Inferior parietal cortex (tissue), 1 donor: ENCODE measurements around the gene ARHGAP6.

ENCODE experiments used
- DNase-seq: peaks from one replicate; pipeline ENCODE4 v3.0.0-alpha.2; 2016; ENCODE audit errors: extremely low spot score

ARHGAP6 gene, protein sequence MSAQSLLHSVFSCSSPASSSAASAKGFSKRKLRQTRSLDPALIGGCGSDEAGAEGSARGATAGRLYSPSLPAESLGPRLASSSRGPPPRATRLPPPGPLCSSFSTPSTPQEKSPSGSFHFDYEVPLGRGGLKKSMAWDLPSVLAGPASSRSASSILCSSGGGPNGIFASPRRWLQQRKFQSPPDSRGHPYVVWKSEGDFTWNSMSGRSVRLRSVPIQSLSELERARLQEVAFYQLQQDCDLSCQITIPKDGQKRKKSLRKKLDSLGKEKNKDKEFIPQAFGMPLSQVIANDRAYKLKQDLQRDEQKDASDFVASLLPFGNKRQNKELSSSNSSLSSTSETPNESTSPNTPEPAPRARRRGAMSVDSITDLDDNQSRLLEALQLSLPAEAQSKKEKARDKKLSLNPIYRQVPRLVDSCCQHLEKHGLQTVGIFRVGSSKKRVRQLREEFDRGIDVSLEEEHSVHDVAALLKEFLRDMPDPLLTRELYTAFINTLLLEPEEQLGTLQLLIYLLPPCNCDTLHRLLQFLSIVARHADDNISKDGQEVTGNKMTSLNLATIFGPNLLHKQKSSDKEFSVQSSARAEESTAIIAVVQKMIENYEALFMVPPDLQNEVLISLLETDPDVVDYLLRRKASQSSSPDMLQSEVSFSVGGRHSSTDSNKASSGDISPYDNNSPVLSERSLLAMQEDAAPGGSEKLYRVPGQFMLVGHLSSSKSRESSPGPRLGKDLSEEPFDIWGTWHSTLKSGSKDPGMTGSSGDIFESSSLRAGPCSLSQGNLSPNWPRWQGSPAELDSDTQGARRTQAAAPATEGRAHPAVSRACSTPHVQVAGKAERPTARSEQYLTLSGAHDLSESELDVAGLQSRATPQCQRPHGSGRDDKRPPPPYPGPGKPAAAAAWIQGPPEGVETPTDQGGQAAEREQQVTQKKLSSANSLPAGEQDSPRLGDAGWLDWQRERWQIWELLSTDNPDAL (N-terminal part only)

DNA sequence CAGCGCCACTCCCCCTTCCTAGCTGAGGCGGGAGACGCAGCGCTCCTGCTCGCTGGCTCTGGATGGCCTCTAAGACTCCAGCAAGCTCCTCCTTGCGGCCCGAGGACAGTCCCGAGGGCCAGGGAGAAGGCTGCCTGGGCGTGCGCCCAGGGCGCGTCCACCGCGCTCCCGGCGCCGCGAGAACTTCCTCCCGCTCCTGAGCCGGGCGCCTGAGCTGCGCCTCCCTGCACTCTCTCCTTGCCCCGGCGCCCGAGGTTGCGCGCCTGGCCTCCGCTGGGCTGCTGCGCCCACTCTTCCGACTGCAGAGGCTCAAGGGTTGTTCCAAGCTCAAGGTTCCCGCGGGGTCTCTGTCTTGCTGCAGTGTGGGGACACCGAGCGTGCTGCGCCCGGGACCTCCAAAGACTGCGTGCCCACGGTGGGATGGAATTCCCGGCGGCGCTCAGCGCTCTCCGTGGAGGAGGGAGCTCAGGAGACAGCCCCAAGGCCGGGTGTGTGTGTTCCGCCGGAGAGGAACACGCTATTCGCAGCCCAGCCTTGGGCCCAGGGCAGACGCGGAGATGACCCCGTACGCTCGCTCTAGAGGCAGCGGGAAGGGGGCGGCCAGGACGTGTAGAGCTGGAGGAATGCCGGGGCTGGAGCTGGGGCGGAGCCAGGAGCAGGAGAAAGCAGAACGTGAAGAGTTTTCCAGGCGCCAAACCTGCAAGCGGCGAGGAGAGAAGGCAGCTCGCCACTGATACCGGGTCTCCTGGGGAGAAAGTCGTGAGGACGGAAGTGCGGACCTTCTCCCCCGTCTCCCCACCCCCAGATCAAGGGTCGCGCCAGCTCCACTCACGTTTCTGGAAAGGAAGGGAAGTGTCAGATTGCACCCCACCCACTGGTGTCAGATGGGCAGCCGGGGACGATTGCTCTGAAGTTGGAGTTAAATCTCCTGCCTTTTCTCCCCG is at the start of gene ARHGAP6:
Gene ARHGAP6 (minus strand): TSS at position 753 of the 944 bp plus-strand sequence. CDS start 1,092 bp downstream, outside the sequence.
- DNase-seq = no peak

DNA sequence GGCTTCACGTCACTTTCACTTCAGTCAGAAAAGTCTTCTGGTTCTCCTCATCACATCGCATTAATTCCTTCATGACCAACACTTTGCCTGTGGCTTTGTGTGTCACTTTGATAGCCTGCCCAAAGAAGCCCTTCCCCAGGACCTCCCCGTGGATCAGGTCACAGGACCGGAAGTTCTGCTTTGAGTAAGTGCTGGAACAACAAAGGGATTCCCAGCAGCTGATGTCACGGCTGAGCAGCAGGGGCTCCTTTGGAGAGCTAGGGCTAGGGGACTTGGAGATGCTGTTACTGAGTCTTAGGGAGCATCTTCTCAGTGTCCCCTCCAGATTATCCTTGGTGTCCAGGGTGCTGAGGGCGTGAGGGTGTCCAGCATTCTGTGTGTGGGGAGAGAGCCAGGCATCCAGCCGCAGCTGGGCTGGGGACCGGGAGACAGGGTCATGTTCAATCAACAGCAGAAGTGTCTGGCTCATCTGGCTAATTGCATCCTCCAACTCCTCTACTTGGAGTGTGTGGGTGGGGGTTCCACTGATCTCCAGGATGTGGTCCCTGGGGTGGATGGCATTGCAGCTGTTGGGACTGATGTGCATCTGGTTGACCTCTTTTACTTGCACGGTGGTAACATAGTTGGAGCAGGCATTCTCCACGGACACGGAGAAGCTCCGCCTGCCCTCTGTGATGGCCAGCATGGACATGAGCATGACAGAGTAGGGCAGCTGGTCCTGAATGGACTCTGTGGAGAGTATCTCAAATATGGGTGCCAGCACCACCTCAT is 39.2 kb upstream of the ARHGAP6 start:
- DNase-seq = no peak

DNA sequence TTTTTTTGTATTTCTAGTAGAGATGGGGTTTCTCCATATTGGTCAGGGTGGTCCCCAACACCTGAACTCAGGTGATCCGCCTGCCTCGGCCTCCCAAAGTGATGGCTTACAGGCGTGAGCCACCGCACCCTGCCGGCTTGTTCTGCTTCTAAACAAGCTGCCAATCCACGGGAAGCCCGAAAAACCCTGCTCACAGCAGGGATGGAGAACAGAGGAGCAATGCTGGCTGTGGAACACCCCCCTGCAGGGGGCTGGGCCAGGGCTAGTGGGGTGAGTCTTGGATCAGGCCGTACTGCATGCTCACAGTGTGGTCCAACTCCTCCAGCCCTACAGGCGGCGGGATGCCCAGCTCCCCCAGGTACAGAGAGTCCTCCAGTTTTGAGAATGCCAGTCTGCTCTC is 38.1 kb upstream of the ARHGAP6 start:
- no peak for DNase-seq

DNA sequence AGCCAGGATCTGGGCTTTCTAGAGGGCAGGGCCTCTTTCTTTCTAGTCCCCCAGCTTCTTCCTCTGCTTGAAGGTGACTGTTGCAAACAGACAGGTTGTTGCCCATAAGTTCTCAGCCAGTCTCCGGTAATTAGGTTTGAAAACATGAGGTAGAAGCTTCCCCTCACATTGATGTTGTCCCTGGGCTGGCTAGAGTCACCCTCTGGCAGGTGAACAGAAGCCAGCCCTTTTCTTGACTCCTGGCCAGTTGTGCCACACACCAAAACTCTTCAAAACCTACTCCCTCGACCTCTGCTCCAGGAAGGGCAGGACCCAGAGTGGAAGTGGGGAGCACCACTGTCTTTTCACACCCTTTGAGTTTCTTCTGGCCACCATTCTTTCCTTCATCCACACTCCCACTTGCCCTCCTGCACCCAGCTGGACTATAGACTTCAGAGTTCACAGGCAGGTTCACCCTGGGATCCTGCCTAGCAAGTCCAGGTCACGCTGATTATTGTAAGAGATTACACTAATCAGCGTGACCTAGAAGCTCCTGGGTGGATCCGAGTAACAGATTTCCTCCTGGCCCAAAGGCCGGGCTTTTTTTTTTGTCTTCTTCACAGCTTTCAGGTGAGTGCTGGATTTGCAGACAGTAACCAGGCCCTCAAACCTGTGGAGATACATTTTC is 37.4 kb upstream of the ARHGAP6 start:
- no peak for DNase-seq

DNA sequence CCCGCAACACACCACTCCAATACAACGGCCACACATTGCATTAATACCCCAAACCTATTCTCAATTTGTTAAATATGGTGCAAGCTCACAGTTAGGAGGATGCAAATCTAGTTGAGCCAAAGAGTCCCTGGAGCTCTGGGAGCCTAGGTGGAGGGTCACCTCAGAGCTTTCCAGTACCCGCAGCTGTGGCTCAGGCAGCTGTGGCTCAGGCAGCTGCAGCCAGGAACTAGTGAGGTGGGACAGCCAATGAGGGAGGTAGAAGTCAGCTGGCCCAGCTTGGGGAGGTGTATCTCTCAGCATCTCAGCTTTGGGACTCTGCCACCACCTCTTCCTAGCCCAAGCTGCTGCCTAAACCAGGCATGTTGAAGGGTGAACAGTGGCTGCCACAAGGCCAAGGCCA is 36.7 kb upstream of the ARHGAP6 start:
- DNase-seq = no peak

DNA sequence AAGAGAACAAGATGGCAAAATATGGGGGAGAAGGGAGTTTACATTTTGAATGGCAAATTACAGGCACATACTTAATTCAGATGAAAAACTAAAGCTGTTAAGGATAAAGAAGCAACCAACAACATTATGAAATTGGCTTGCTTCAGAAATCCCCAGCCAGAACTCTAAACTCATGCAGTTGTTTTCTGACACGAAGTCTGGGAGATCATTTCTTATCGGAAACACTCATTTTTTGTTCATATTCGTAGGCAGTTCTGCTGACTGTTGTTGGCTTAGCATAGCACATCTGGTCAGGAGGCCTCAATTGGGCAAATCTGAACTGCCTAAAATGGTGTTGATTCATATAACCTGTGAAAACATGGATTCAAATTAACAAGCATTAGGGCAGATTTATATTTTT is 33.0 kb upstream of the ARHGAP6 start:
- DNase-seq = no peak

DNA sequence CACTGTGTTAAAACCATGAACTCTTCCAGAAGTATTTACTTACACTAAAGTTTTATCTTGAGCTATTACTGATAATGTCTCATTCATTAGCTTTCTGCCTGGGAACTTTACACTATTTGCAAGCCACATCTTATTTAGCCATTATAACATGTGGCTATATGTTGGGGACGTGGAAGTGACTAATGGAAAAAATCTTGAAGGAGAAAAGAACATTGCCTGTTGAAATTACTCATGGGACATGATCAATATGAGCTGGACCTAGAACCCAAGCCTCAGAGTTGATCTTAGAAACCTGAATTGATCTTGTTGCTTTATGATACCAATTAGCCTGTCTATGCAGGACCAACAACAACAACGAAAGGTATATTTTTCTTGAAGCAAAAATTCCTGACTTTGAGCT is 22.5 kb upstream of the ARHGAP6 start:
- DNase-seq = no peak

DNA sequence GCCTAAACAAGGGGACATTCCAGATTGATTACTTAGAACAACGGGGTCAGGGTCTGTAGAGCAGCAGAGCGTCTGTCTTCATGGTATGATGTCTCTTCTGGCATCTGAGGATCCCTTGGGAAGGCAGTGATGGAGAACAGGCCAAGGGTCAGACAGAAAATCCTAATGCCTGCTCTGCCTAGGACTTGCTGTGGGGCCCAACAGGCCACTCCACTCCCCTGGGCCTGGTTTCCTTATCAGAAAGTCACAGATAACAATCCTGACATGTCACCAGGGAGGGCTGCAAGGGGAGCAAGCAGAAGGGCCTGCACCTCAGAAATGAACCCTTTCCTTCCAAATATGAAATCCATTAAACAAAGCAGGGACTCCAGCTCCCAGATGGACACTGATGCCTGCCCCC is 21.4 kb upstream of the ARHGAP6 start:
- DNase-seq = no peak

DNA sequence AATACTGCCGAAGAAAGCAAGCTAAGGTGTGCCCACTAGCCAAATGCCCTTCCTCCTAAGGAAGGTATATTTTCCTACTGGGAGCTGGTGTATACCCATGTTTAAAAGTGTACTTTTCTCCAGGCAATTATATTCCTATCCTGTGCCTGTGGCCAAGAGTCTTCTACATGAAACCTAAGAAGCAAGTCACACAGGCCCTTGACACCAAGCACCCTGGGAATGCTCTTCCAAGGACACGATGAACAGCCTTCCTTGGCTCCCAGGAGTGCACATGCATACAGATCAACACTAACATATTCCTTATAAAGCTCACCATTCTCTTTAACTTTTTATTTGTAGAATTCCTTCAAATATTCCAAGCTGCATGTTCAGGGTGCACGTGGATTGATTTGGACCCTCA is 17.3 kb upstream of the ARHGAP6 start:
- no peak for DNase-seq

DNA sequence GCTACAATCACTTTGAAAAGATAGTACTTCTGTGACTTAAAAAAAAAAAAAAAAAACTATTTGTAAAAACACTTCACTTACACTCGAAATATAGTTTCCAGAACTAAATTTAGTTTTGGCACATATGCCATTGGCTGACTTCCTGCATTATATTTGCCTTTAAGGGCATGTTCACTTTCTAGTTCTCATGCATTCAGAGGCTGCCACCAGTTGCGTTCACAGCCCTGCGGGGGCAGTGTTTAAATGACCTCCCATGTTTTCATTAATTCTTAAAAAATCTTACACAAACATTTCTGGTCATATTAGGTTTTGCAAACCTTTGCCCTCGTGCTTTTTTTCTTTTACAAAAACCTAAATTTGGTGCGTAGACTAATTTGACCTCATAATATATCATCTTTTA is 12.4 kb upstream of the ARHGAP6 start:
- no peak for DNase-seq

DNA sequence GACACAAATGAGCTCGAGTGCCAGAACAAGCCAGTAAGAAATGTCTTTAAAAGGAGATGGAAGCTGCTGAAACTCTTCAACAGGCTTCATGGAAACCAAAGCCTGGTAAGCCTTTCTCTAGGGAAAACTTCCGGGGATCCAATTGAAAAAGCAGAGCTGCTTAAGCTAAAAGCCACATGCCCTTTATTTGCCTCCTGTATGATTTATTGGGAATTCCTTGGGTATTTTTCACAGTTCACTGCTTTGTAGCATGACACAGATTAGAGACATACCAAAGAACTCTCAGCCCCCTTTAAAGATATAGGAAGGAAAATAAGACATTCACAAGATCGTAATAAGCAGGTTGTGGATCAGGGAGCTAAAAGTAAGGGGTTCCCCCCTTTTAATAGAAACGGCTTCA is 6.5 kb upstream of the ARHGAP6 start:
- no peak for DNase-seq

DNA sequence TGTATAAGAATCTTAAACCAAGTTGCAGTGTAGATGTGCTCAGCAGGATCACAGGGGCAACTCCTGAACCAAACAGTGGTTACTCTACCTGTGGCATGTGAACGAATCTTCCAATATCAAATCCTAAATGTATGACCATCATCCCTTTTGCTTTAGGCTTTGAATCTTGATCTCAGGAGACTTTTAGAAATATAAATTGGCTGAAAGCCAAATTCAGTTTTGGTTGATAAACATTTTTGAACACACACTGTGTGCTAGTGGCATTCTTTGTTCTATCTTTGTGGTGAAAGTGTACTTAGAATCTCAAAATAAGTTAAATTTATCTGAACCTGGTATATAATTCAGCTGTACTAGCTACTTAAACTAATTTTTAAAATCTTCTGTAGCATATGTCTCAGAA is 4.6 kb upstream of the ARHGAP6 start:
- DNase-seq = no peak

DNA sequence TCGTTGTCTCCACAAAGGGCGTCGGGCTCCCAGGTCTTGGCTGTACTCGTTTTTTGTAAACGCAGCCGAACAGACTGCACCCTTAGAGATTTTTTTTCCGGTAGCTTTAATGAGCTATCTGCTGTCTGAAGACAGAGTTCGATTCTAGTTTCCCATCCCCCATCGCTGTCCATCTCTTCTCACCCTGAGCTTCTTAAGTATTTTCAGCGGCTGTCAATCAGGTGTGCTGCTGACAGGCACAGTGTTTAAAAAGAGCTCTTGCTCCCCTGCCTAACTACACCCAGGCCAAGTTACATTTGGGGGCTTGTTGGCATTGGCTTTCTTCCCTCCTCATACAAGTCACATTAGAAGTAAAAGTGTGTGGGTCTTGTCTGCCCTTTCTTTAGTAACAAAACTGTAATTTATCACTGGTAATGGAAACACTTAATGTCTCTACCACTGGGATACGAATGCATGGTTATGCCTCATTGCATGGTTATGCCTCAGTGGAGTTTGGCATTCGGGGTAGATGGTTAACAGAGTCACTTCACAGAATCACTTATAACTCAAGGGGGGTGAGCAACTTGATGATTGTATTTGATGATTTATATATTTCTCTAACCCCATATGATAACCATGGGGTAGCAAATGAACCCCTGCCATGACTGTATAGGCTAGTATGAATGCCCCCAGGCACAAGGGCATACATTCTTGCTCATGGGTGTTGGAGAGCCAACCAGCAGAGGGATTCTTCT is 1.4 kb upstream of the ARHGAP6 start:
- DNase-seq = no peak

DNA sequence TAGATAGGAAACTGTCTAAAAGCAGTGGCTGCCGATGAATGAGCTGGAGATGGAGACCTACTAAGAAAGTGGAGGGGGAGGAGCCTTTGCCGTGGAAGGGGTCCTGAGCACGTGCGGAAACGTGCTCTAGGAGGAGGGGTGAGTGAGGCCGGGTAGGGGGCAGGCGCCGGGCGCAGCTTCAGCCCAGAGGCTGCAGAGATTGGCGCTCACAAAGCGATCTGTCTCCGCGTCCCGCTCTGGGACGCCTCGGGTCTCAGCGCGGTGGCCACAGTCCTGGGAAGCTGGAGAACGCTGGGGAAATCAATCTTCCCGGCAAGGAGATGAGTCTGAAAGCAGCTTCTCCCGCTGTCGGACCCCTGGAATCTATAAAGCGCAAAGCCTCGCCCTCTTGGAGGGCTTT is 444 bp upstream of the ARHGAP6 start:
- no peak for DNase-seq

DNA sequence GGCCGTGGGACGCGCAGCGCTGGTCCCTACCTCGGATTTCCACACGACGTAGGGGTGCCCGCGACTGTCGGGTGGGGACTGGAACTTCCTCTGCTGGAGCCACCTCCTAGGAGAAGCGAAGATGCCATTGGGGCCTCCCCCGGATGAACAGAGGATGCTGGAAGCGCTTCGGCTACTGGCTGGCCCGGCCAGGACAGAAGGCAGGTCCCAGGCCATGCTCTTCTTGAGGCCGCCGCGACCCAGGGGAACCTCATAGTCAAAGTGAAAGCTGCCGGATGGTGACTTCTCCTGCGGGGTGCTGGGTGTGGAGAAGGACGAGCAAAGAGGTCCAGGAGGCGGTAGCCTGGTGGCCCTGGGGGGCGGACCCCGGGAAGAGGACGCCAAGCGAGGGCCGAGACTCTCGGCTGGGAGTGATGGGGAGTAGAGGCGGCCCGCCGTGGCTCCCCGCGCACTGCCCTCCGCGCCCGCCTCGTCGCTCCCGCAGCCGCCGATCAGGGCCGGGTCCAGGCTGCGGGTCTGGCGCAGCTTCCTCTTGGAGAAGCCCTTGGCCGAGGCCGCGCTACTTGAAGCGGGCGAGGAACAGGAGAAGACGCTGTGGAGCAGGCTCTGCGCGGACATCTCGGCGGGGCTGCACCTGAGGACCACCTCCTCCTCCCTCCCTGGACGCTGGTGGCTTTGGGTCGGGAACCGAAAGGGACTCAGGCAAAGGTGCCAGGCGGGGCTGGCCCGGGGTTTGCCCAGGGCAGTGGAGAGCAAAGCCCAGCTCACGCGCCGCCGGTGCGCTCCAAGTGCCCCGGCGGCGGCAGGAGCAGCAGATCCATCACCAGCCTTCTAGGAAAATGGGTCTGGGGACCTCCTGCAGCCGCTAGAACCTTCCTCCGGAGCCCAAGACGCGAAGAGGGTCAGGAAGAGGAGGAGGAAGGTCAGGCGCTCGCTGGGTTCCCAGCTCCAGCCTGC is 1.2 kb downstream of the ARHGAP6 start:
- DNase-seq = no peak

DNA sequence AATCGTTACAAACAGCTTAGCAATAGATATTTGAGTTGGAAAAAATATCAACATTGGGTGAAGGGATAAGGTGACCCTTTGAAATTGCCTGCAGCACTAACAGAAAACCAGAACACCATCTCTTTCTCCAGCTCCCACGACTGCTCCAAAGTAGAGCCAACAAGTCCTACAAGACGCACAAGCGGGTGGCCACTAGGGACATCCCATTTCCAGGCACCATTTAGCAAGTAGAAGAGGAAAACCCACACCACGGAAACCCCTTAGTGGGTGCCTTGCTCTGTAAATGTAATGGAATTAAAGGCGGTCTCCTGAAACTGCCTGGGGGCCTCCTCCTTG is 1.9 kb downstream of the ARHGAP6 start:
- DNase-seq = no peak

DNA sequence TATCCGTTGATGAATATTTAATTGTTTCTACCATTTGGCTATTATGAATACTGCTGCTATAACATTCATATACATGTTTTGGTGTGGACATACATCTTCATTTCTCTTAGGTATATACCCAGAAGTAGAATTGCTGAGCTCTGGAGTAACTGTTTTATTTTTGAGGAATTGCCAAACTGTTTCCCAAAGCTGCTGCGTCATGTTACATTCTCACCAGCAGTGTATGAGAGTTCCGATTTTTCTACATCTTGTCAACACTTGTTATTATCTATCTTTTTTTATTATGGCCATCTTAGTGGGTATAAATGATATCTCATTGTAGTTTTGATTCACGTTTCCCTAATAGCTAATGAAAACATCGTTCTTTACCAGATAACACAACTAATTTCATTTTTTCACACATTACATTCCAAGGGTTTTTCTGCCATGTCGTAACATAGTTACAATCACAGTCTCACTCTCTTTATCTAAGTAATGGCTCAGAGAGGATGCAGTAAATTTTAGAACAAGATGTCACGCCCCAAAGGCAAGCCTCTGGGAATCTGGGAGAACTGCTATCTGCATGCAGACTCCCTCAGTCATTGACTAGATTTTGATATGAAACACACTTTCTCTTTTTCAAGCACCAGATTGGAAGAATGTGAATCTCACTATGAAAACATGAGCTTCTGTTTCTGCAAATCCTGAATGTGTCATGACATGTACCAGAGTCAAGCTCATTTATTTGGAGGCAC is 10.3 kb downstream of the ARHGAP6 start:
- no peak for DNase-seq
